Measurements from ENCODE around the gene CCSAP.
A peak's percentile ranks its signal among the peaks of the same experiment; 100 is the strongest.

CCSAP gene

DNA sequence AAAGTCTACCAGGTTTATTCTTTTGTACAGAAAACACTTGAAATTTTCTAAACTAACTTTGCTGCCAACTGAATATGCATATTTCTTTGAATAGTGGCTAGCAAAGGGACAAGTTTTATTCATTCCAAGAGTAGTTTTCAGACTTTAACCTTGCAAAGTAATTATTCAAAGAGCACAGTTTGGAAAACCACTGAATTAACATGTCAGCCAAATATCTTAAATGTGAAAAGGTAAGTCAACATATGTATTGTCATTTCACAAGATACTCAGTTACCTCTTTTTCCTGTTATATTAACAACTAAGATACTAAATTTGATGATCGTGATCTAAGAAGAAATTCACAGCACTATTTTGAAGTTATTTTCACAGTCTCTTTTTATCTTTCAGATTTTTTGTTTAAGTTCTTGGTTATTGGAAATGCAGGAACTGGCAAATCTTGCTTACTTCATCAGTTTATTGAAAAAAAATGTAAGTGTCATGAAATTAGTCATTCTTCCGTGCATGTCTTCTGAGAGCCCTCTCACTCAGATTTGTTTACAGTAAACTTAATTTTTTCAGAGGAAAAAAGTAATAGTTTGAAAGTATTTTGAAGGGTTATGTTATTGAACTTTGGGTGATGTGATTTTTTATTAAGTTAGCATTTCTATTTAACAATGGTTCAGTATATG is 56.6 kb downstream of the CCSAP start:
- DNase-seq (ENCODE audit: low spot score), result no peak

DNA sequence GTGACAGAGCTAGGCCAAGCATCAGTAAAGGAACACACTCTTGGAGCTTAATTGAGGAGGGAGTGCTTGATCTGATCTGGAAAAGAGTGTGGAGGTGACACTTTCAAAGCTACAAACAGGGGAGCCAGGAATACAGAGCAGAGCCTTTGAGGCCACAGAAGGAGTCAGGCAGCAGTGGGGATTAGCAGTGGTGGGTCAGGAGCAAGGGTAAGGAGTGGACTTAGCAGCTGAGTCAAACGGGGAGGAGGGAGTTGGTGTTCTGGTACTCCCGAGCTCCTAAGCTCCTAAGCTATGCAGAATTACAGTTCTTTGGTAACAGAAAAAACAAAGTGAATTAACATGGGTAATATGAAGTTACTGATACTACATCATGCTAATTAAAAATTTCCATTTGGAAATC is 57.4 kb downstream of the CCSAP start:
- no peak for DNase-seq (ENCODE audit: low spot score)

DNA sequence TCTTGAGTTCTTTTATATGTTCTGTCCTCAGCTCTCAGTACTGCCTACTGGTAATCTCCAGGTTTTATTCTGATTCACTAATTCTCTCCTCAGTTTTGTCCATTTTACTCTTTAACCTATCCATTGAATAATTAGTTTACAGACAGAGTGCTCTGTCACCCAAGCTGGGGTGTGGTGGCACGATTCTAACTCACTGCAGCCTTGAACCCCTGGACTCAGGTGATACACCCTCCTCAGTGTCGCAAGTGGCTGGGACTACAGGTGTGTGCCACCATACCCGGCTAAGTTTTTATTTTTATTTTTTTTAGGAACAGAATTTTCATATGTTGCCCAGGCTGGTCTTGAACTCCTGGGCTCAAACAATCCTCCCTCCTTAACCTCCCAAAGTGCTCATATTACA is 58.0 kb downstream of the CCSAP start:
- no peak for DNase-seq (ENCODE audit: low spot score)

DNA sequence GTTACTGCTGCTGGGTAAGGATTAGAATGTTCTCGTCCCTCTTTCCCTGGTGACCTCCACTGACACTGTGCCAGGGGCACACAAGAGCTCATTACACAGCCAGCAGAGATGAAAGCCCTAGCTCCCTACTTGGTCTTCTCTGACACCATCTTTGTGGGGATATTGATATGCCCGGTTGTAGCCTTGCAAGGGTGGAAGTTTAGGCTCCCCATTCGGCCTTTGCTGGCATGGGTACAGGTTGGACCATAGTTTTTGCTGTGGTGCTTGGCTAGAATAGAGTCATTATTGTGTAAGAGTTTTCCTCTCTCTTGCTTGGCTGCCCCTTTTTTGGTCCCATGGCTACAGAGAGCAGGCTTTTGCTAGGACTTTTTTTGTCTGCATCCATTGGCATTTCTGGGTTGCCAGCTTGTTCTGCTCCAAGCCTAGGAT is 59.6 kb downstream of the CCSAP start:
- DNase-seq (ENCODE audit: low spot score), result peak; percentile 65

DNA sequence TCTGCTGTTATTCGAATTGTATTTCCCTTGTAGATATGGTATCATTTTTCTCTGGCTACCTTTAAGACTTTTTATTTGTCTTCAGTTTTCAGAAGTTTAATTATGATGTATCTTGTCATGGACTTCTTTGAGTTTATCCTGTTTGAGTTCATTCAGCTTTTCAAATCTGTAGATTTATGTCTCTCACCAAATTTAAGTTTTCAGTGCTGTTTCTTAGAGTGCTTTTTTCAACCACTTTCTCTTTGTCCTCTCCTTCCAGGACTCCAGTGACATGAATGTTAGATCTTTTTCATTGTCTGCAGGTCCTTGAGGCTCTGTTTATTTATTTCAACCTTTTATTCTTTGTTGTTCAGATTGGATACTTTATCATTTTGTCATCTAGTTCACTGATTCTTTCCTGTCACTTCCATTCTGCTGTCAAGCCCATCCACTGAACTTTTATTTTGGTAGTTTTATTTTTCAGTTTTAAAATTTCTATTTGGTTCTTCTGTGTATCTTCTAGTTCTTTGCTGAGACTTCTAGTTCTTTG is 60.5 kb downstream of the CCSAP start:
- DNase-seq (ENCODE audit: low spot score), result no peak

DNA sequence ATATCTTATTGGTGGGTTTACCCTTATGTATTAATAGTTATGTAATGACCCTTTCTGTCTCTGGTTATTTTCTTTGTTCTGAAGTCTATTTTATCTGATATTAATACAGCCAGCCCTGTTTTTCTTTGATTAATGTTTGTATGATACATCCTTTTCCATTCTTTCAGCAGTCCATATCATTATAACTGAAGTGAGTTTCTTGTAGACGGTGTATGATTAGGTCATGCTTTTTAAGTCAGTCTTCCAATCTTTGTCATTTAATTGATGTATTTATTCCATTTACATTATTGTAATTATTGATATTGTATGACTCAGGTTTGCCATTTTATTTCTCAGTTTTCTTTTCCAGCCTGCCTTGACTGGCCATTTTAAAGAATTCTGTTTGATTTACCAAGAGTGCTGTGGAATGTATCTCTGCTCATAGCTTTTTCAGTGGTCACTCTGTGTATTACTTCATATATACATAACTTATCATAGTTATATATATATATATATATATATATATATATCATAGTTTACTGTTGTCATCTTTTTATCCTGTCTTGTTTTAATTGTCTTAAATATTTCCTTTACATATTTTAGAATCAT is 61.4 kb downstream of the CCSAP start:
- DNase-seq (ENCODE audit: low spot score), result no peak

DNA sequence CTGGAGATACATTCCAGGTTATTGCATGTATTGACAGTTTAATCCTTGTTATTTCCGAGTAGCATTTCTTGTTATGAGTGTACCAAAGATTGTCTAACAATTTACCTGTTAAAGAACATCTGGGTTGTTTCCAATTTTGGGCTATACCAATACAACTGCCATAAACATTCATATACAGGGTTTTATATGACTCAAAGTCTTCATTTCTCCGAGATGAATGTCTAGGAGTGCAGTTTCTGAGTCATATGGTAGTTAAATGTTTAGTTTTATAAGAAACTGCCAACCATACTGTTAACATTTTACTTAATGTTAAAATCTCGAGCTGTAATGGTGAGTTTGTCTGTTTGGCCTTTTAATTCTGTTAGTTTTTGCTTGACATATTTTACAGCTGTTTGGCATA is 61.9 kb downstream of the CCSAP start:
- no peak for DNase-seq (ENCODE audit: low spot score)

DNA sequence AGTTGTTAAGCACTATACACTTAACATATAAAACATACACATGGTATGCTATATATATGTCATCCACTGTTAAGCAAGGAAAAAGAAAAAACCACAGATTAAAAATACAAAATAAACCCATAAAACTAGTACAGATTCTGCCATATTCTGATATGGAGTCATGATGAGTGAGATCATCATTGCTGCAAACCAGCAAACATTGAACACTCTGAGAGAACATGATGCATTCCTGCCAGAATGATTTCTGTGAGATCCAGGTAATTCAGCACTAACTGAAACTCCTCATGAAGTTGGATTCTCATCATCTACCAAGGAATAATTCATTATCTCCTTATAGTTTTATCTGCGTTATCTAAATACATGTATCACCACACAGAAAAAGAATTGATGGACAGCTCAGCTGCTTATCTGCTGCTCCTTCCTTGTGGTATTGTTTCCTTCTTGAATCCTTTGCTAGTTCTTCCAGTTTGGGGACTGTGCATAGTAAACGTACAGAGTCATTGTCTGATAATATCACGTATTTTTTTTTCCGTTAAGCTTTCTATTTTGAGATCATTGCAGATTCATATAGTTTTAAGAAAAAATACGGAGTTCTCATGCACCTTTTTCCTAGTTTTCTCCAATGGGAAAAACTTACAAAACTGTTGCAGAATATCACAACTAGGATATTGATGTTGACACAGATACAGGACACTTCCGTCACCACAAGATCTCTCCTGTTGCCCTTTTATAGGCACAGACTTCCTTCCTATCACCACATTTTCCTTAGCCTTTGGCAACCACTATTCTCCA is 62.6 kb downstream of the CCSAP start:
- no peak for DNase-seq (ENCODE audit: low spot score)

DNA sequence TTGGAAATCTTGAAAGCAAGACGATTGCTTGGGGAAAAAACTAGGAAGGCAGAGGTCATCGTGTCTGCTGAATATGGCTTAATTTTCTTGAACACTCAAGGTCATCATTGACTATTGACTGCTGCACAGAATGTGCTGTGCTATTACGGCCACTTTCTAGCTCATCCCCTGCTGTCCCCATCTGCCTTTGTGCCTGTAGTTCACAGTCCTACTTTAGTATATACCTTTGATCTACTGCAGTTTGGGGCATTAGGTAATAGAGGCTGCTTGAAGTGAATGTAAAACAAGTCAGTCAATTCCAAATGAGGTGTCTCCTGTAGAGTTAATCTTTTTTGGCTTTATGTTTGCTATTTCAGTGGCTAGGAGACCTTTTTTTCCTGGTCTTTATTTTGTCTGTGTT is 63.6 kb downstream of the CCSAP start:
- DNase-seq (ENCODE audit: low spot score), result no peak

DNA sequence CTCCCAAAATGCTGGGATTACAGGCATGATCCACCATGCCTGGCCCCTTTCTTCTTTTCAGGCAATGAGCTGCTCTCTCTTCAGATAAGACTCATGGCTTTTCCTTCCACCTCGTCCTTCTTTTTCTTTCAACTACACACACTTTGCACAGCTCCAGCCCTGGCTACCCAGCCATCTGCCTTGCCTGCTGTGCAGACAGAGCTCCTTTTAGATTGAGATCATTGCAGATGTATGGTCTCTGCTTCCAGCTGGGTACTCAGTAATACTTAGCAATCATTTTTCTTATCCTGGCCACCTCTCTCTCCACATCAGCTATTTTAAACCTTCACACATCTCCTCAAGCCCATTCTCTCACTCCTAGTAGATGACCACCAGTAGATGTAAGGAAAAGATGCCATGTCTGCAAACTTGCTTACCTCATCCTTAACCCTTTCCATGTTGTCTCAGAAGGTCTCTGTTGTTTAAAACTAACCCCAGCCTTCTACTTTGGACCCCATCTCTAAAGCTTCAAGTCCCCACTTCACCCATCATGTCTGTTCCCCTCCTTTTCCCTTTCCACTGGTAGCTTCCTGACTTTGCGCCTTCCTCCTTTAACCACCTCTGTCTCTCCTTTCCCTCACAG is 64.6 kb downstream of the CCSAP start:
- DNase-seq (ENCODE audit: low spot score), result no peak

DNA sequence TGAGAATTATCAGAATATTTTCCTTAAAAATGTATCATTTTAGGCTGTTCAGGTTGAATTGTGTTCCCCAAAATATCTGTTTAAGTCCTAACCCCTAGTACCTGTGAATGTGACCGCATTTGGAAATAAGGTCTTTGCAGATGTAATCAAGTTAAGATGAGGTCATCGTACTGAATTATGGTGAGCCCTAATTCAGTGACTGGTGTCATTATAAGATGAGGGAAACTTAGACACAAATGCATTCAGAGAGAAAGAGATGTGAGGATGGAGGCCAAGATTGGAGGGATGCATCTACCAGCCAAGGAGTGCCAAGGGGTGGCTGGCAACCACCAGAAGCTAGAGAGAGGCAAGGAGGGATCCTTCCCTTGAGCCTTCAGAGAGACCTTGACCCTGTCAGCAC is 67.8 kb downstream of the CCSAP start:
- no peak for DNase-seq (ENCODE audit: low spot score)

DNA sequence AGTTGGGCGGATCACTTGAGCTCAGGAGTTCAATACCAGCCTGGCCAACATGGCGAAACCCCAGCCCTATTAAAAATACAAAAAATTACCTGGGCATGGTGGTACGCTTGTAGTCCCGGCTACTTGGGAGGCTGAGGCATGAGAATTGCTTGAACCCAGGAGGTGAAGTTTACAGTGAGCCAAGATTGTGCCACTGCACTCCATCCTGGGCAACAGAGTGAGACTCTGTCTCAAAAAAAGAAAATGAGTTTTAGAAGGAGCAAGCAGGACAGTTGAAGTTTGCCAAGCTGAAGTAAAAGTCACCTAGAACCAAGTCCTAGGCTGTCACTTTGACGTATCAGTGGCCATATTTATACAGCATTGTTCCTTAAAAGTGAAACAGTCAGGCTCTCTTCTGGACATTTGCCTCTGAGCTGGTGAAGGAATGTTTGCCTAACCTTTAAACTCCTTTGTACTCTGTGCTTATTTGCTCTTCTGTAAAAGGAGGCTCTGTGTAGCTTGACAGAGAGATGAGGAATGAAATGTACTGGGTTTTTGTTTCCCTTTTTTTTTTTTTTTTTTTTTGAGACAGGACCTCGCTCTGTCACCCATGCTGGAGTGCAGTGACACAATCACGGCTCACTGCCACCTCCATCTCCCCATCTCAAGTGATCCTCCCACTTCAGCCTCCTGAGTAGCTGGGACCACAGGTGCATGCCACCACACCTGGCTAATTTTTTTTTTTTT is 69.2 kb downstream of the CCSAP start:
- no peak for DNase-seq (ENCODE audit: low spot score)

DNA sequence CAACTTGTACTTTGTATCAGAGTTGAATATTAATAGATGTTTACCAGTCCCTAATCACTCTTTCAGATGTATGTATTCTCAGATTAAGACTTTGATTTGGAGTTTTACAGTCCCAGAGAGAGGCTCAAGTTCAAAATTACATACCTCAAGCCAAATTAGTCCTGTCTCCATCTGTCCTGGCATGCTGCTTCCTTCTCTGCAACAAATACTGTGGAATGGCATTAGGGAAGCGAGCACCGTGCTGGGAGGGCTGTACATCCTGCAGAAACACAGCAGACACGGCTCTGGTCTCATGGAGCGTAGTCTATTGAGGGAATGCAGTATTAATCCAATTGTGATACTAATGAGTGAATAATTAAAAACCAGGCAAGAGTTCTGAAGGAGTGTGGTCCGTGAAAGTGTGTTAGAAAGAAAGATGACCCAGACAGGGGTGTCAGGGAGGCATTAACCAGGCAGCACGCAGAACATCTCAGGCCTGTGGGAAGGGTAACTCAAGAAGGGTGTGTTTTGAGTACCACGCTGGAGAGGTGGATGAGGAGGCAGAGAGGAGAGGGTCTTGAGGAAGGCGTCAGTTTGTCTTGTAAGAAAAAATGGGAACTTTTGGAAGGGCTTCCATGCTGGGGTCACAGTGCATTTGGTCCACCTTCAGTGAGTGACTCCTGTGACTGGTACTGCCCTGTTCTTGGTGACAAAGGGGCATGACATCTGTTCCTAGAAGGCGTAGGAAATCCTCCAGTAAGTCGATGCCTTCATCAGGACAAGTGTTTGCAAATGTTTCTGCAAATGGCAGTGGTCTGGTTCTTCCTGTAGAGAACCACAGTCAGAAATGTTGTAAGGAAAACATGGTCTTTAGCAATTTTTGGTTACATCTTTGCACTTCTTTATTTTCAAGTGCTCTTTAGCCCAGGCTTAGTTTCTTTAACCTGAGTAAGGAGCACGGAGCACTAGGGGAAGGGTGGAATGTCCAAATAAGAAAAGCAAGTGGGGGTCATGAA is 70.4 kb downstream of the CCSAP start:
- no peak for DNase-seq (ENCODE audit: low spot score)

DNA sequence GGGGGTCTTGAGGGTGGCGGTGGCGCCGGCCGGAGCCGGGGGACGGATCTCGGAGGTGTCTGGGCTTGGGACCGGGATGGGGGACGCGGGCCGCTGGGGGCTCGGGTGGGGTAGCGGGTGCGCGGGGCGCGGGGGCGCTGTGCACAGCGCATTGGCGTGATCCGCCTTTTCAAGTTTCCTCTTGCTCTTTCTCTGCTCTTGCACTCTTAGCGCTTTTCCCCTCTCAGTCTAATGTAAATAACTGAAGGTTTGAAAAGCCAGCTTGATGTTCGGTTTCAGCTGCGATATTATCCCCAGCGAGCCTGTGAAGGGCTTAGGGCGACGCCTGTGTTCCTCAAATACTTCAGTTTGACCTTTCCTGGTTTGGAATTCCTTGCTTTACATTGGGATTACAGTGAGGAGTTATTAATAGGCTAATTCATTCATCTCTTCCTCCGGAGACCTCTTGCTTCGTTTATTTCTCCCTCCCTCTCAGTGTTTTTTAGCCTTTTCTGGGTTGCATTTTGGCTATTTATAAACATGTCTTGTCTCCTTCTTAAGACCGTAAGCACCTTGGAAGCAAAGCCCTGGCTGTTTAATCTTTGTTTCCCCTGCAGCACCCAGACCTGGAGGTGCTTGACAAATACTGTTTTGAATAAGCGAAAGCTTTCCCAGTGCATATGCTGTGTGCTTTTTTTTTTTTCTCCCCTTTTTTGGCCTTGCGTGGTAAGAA is 71.2 kb downstream of the CCSAP start:
- peak; percentile 61 for DNase-seq (ENCODE audit: low spot score)

All from globus pallidus (tissue), 1 donor.